GM19468 (cell line): ENCODE measurements around the gene ZNF816.
"Not testable (repeated sequence)": the region's sequence is repeated elsewhere in the genome, so short reads cannot be mapped to it uniquely, and the experiment has no call there.

Source experiments
- ATAC-seq: cut with Tn5 transposase; IDR thresholded peaks from one replicate; pipeline ENCODE4 v1.9.1; 2021; ENCODE audit warnings: mild to moderate bottlenecking, moderate library complexity, moderate number of reproducible peaks; ENCODE audit not compliant: unreplicated experiment; ENCODE audit errors: extremely low read depth

ZNF816 gene

GRCh38 chr19:52962394-52963246, at the start of gene ZNF816:
Gene ZNF816 (minus strand): TSS chr19:52962881. CDS start chr19:52956089, 6,792 bp downstream.
- peak; percentile 41 for ATAC-seq

GRCh38 chr19:53012006-53012405, 49.3 kb upstream of the ZNF816 start:
- ATAC-seq, result no peak

GRCh38 chr19:53010494-53010893, 47.8 kb upstream of the ZNF816 start:
- no peak for ATAC-seq

GRCh38 chr19:53008061-53008778, 45.5 kb upstream of the ZNF816 start:
- ATAC-seq, result no peak

GRCh38 chr19:53007606-53008005, 44.9 kb upstream of the ZNF816 start:
- ATAC-seq, result no peak

GRCh38 chr19:53007200-53007599, 44.5 kb upstream of the ZNF816 start:
- ATAC-seq, result no peak

- ATAC-seq, result no peak
Measured at GRCh38 chr19:53004242-53004641, 41.6 kb upstream of the ZNF816 start.

GRCh38 chr19:53002479-53002878, 39.8 kb upstream of the ZNF816 start:
- ATAC-seq, result no peak

- ATAC-seq, result no peak
Measured at GRCh38 chr19:52997975-52998374, 35.3 kb upstream of the ZNF816 start.

- ATAC-seq, result no peak
Measured at GRCh38 chr19:52995711-52996110, 33.0 kb upstream of the ZNF816 start.

- ATAC-seq, result no peak
Measured at GRCh38 chr19:52993342-52994178, 30.9 kb upstream of the ZNF816 start.

GRCh38 chr19:52992109-52993004, 29.7 kb upstream of the ZNF816 start:
- no peak for ATAC-seq

- no peak for ATAC-seq
Measured at GRCh38 chr19:52991484-52991883, 28.8 kb upstream of the ZNF816 start.

GRCh38 chr19:52990759-52991418, 28.2 kb upstream of the ZNF816 start:
- no peak for ATAC-seq

GRCh38 chr19:52988506-52988905, 25.8 kb upstream of the ZNF816 start:
- ATAC-seq, result no peak

- no peak for ATAC-seq
Measured at GRCh38 chr19:52987221-52987620, 24.5 kb upstream of the ZNF816 start.

GRCh38 chr19:52983167-52983566, 20.5 kb upstream of the ZNF816 start:
- not testable (repeated sequence) for ATAC-seq

GRCh38 chr19:52981329-52981728, 18.6 kb upstream of the ZNF816 start:
- no peak for ATAC-seq

GRCh38 chr19:52967772-52968171, 5.1 kb upstream of the ZNF816 start:
- no peak for ATAC-seq
